IMR-90 (cell line): ENCODE results near the gene DHDDS. TPM values are rescaled to one million over a fixed set of nuclear protein-coding genes. Genes with fewer than 3 reads are reported as not detected.

Experiments
- ATAC-seq: fragments of 200-7000 bp; cut with Tn5 transposase; 2 replicates; pipeline ENCODE4 v1.9.1; 2020; ENCODE audit warnings: low read depth, mild to moderate bottlenecking, moderate library complexity
- BruUV-seq: library from RNA; stranded (reverse); fragments of 400-500 nt; replicated peaks from 2 replicates; lab custom pipeline; 2021; lab: Mats Ljungman, UMichigan
- CTCF ChIA-PET: fragments of 300-600 bp; formaldehyde crosslinking; extraction: SDS; loops from one replicate; lab custom pipeline; 2021; ENCODE audit warnings: antibody characterized with exemption; lab: Yijun Ruan, JAX
- POLR2A ChIA-PET: fragments of 300-600 bp; sonication (Branson Sonifier 250); formaldehyde crosslinking; loops from one replicate; lab custom pipeline; 2022; ENCODE audit warnings: antibody characterized with exemption; ENCODE audit not compliant: unreplicated experiment; lab: Charles Lee
- DNase-seq: peaks from one replicate; pipeline ENCODE4 v3.0.0; 2013
- H2AFZ ChIP-seq: replicated peaks from 2 replicates; pipeline ENCODE3; 2013; ENCODE audit warnings: low read length, mild to moderate bottlenecking; ENCODE audit not compliant: poor library complexity
- H2AK5ac ChIP-seq: 2 replicates; pipeline ENCODE4 v1.6.1; 2013; ENCODE audit warnings: low read depth, low read length, inconsistent platforms
- H2AK9ac ChIP-seq: replicated peaks from 2 replicates; pipeline ENCODE3; 2013; ENCODE audit warnings: mild to moderate bottlenecking, low read depth, low read length, moderate library complexity; ENCODE audit not compliant: poor library complexity
- H2BK120ac ChIP-seq: 2 replicates; pipeline ENCODE4 v1.6.1; 2013; ENCODE audit warnings: low read depth, low read length, inconsistent platforms
- H2BK15ac ChIP-seq: 3 replicates; pipeline ENCODE4 v1.6.1; 2013; ENCODE audit warnings: low read depth, low read length, inconsistent platforms
- H2BK20ac ChIP-seq: 2 replicates; pipeline ENCODE4 v1.6.1; 2013; ENCODE audit warnings: low read depth, mild to moderate bottlenecking, inconsistent platforms, low read length, moderate library complexity
- H2BK5ac ChIP-seq: 2 replicates; pipeline ENCODE4 v1.6.1; 2013; ENCODE audit warnings: mild to moderate bottlenecking, low read depth, low read length, inconsistent platforms; ENCODE audit not compliant: poor library complexity, severe bottlenecking
- H3K14ac ChIP-seq: replicated peaks from 2 replicates; pipeline ENCODE4 v1.6.1; 2013; ENCODE audit warnings: low read depth, low read length, inconsistent platforms
- H3K18ac ChIP-seq: 2 replicates; pipeline ENCODE4 v1.6.1; 2013; ENCODE audit warnings: low read depth, low read length, control low read depth
- H3K23ac ChIP-seq: 2 replicates; pipeline ENCODE4 v1.6.1; 2013; ENCODE audit warnings: low read depth, low read length, inconsistent platforms
- H3K27ac ChIP-seq: 2 replicates; pipeline ENCODE4 v1.5.1; 2013; ENCODE audit warnings: mild to moderate bottlenecking, control low read depth, low read length; ENCODE audit not compliant: insufficient read depth
- H3K27me3 ChIP-seq: 2 replicates; pipeline ENCODE4 v1.6.1; 2013; ENCODE audit warnings: low read length; ENCODE audit not compliant: control insufficient read depth, insufficient read depth
- H3K36me3 ChIP-seq: 2 replicates; pipeline ENCODE4 v1.6.1; 2013; ENCODE audit warnings: low read length, mixed read lengths; ENCODE audit not compliant: control insufficient read depth, insufficient read depth
- H3K4ac ChIP-seq: 2 replicates; pipeline ENCODE4 v1.6.1; 2013; ENCODE audit warnings: low read depth, low read length, inconsistent platforms
- H3K4me1 ChIP-seq: 2 replicates; pipeline ENCODE4 v1.6.1; 2013; ENCODE audit warnings: low read length, mixed read lengths; ENCODE audit not compliant: control insufficient read depth, insufficient read depth
- H3K4me2 ChIP-seq: 2 replicates; pipeline ENCODE4 v1.6.1; 2013; ENCODE audit warnings: low read depth, mild to moderate bottlenecking, control low read depth, low read length, moderate library complexity
- H3K4me3 ChIP-seq: 2 replicates; pipeline ENCODE4 v1.5.1; 2013; ENCODE audit warnings: low read depth, mild to moderate bottlenecking, control low read depth, low read length, moderate library complexity; ENCODE audit not compliant: insufficient read depth
- H3K56ac ChIP-seq: 2 replicates; pipeline ENCODE4 v1.6.1; 2013; ENCODE audit warnings: low read length, inconsistent platforms; ENCODE audit not compliant: insufficient read depth; ENCODE audit errors: extremely low read depth
- H3K79me1 ChIP-seq, 2 experiments: 2 replicates each; pipeline ENCODE4 v1.6.1; 2013; ENCODE audit warnings: low read length in 2 of 2, inconsistent platforms in 1 of 2, low read depth in 1 of 2
- H3K9ac ChIP-seq: 2 replicates; pipeline ENCODE4 v1.6.1; 2013; ENCODE audit warnings: low read depth, low read length, control low read depth
- H3K9me1 ChIP-seq: 2 replicates; pipeline ENCODE4 v1.6.1; 2013; ENCODE audit warnings: low read length, inconsistent platforms; ENCODE audit not compliant: insufficient read depth
- H3K9me3 ChIP-seq: 2 replicates; pipeline ENCODE4 v1.6.1; 2013; ENCODE audit warnings: low read length; ENCODE audit not compliant: control insufficient read depth, insufficient read depth
- H4K20me1 ChIP-seq: 2 replicates; pipeline ENCODE4 v1.6.1; 2013; ENCODE audit warnings: low read length, inconsistent platforms; ENCODE audit not compliant: insufficient read depth
- H4K5ac ChIP-seq: 2 replicates; pipeline ENCODE4 v1.6.1; 2013; ENCODE audit warnings: mild to moderate bottlenecking, low read depth, low read length, control low read depth
- H4K8ac ChIP-seq, 2 experiments: 2 replicates each; pipeline ENCODE4 v1.6.1; 2013; ENCODE audit warnings: low read depth in 2 of 2, low read length in 2 of 2, control low read depth in 1 of 2, inconsistent platforms in 1 of 2
- H4K91ac ChIP-seq: 2 replicates; pipeline ENCODE4 v1.6.1; 2013; ENCODE audit warnings: low read depth, low read length, inconsistent platforms; ENCODE audit not compliant: insufficient read depth
- CHD1 ChIP-seq: IDR thresholded peaks from 2 replicates; pipeline ENCODE4 v1.6.1; 2012; ENCODE audit warnings: low read depth, low read length, improper control_type of control experiment
- MAFK ChIP-seq: IDR thresholded peaks from 2 replicates; pipeline ENCODE4 v1.6.1; 2012; ENCODE audit warnings: low read depth, low read length, improper control_type of control experiment
- NFE2L2 ChIP-seq: fragments of 150-350 bp; IDR thresholded peaks from 2 replicates; pipeline ENCODE4 v1.6.1; 2016; ENCODE audit warnings: low read depth, mild to moderate bottlenecking, low read length
- WGBS, 2 experiments: methylation state at CpG; one replicate each; pipeline versions ENCODE4 v1.1.5 to v1.1.7; 2013; ENCODE audit warnings: missing lambda C conversion rate in 2 of 2; ENCODE audit not compliant: insufficient read length in 1 of 2; ENCODE audit errors: extremely low coverage in 2 of 2; 5-methylcytosine and 5-hydroxymethylcytosine counted together
- dilution Hi-C: fragments of 300-500 bp; cut with HindIII; formaldehyde crosslinking; loops from one replicate; pipeline ENCODE4 v1.14.3; 2018; ENCODE audit warnings: low sequenced_read_pairs; ENCODE audit not compliant: unreplicated experiment
- in situ Hi-C: fragments of 300-500 bp; cut with MboI; formaldehyde crosslinking; loops from 3 replicates; pipeline ENCODE4 v1.14.3; 2019; ENCODE audit warnings: low sequenced_read_pairs, inconsistent platforms, mixed read lengths
- intact Hi-C: fragments of 100-400 bp; cut with micrococcal nuclease; formaldehyde crosslinking; loops from 2 replicates; pipeline ENCODE4 v1.10.0; 2022
- polyA plus RNA-seq, 3 experiments: library from polyadenylated mRNA; depleted of rRNA; stranded (reverse); fragments of >200 nt; gene quantifications; 2 replicates each; pipeline ENCODE4 v1.2.3, GENCODE V29; 2012; ENCODE audit warnings: low replicate concordance in 1 of 3
- total RNA-seq: library from RNA; depleted of rRNA; stranded (reverse); fragments of >200 nt; gene quantifications from 2 replicates; pipeline ENCODE4 v1.2.3, GENCODE V29; 2012

DHDDS gene
- total and polyA plus RNA-seq, 2 of the 4 experiments (the other 2 are of a cell fraction), result 49.3 to 67.7 TPM

DNA sequence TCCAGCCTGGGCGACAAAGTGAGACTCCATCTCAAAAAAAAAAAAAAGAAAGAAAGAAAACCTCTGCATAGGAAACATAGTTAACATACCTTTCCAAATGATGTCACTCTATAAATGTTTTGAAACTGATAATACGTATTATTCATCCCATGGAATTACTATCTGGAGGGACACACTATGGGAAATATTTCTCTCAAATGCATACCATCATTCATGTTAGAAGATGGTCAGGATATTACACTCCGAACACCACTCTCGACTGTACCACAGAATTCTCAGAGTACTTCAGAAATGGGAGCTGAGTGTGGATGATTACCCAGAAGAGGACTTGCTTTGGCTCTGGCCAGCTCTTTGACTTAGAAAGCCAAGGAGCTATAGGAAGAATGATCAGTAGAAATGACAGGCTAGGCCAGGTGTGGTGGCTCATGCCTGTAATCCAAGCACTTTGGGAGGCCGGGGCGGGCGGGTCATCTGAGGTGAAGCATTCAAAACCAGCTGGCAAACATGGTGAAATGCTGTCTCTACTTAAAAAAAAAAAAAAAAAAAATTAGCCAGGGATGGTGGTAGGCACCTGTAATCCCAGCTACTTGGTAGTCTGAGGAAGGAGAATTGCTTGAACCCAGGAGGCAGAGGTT is 26.7 kb upstream of the DHDDS start:
- Histone ChIP-seq H3K18ac (no peak overlapping the region), H2AFZ (no peak overlapping the region), H3K4me1 (no peaks in the 10 kb centered on the region; the same call in 1 of the 2 replicates), H4K20me1 (no peaks in the 10 kb centered on the region), H4K91ac (no peak overlapping the region), H3K36me3 (no peaks in the 10 kb centered on the region), H4K5ac (no peak overlapping the region), H3K4me2 (no peak overlapping the region), H3K27me3 (peaks cover 15% of the 10 kb centered on the region), H3K9me3 (no peaks in the 10 kb centered on the region), H3K9ac (no peak overlapping the region), H2AK9ac (no peak overlapping the region), H3K4ac (no peak overlapping the region), H2BK120ac (0 out of 2 replicates have a peak overlapping the region, but pooled peaks have one; percentile 8), H3K23ac (no peak overlapping the region), H3K9me1 (no peaks in the 10 kb centered on the region), H2BK20ac (no peak overlapping the region), H3K14ac (no peak overlapping the region), H3K4me3 (no peak overlapping the region), H3K27ac (no peak overlapping the region), H2AK5ac (no peak overlapping the region), H2BK5ac (no peak overlapping the region), H4K8ac (no peak overlapping the region), H3K56ac (no peak overlapping the region), H3K79me1 (no peaks in the 10 kb centered on the region), H2BK15ac (no peak overlapping the region)
- ATAC-seq (peak; percentile 63), DNase-seq (peak; percentile 70)
- BruUV-seq, result no TSS peak
- intact Hi-C loops, result no loop called here
- in situ Hi-C loops, result no loop called here
- ChIA-PET CTCF (interaction anchor here (3.0 kb wide), 1 partner anchor 12 kb away, joined by 20 read pairs; no protein-coding TSS in a partner anchor), POLR2A (no interaction called here)
- TF ChIP-seq NFE2L2 (no peak), MAFK (no peak), CHD1 (no peak)
- dilution Hi-C loops, result no loop called here
- WGBS, 2 experiments, result no CpG with 5 or more reads among the region's 7 CpGs
